ENCODE results near the gene LAIR1.

The LAIR1 gene

GRCh38 chr19:54352546-54352945 lies 12.2 kb downstream of the LAIR1 start:
- TF ChIP-seq, protein P1, sequence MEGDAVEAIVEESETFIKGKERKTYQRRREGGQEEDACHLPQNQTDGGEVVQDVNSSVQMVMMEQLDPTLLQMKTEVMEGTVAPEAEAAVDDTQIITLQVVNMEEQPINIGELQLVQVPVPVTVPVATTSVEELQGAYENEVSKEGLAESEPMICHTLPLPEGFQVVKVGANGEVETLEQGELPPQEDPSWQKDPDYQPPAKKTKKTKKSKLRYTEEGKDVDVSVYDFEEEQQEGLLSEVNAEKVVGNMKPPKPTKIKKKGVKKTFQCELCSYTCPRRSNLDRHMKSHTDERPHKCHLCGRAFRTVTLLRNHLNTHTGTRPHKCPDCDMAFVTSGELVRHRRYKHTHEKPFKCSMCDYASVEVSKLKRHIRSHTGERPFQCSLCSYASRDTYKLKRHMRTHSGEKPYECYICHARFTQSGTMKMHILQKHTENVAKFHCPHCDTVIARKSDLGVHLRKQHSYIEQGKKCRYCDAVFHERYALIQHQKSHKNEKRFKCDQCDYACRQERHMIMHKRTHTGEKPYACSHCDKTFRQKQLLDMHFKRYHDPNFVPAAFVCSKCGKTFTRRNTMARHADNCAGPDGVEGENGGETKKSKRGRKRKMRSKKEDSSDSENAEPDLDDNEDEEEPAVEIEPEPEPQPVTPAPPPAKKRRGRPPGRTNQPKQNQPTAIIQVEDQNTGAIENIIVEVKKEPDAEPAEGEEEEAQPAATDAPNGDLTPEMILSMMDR (IDR thresholded peaks at IDR 0.05; ENCODE audit: borderline replicate concordance, insufficient read depth, low read depth, low read length), result no peak

GRCh38 chr19:54352041-54352440 lies 12.7 kb downstream of the LAIR1 start:
- TF ChIP-seq, protein P1 (IDR thresholded peaks at IDR 0.05; ENCODE audit: borderline replicate concordance, insufficient read depth, low read depth, low read length), result no peak
- no peak overlapping the region for H3K4me3 ChIP-seq (ENCODE audit: low read depth, low read length)

More at GRCh38 chr19:54352546-54352945, 12.2 kb downstream of the LAIR1 start:
- H3K4me3 ChIP-seq (ENCODE audit: low read depth, low read length), result no peak overlapping the region

DNA sequence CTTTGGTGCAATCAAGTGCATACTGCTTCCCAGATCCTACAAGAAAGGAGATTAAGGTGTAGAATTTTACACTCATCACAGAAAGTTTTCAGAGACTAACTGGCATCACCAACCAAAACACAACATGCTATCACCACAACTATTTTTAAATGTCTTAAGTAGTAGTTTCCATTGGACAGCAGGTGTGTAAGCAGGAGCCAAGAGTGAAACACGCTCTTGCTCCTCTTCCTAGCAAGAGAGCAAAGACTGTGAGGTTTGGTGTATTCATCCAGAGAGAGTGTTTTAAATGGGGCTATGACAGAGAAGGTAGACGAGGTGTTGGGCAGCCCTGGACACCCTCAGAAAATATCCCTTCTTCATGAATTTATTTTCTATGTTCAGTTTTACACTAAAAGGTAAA lies 13.3 kb downstream of the LAIR1 start:
- H3K4me3 ChIP-seq (ENCODE audit: low read depth, low read length), result no peak overlapping the region
- TF ChIP-seq, protein P1 (IDR thresholded peaks at IDR 0.05; ENCODE audit: borderline replicate concordance, insufficient read depth, low read depth, low read length), result no peak

DNA sequence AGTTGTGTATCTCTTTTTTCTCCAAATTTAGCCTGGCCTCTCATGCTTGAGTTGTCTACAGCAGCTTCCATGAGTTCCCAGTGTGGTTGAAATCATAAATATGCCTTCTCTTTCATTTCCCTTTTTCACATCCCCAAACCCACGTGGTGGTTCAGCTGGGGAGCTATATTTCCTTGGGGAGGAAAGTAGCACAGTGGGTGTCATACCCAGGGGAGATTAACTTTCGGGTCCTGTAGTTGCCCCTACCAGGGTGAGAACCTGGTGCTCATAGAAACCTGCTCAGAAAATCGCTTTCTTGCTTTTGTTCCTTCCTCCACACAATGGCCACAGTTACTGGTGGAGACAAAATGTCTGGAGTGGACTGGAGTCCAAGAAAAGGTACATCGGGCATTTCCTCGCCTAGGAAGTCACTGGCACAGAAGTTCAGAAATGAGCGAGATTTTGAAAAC lies 18.8 kb downstream of the LAIR1 start:
- H3K4me3 ChIP-seq (ENCODE audit: low read depth, low read length), result no peak overlapping the region

DNA sequence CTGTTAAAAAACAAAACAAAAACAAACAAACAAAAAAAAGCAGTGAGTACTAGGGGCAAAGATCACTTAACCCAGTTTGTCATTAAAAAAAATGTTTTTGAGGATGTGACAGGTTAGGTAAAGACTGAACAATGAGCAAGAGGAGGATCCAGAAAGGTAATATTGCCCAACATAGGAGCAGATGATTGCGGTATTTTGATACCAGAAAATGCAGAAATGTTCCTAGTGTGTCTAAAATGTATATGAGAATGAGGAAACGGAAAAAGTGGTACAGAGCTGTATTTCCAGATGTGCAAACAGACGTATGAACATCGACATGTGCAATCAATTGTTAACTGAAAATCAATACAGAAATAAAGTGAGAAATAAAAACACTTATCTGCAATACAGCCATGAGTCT lies 20.9 kb downstream of the LAIR1 start:
- H3K4me3 ChIP-seq (ENCODE audit: low read depth, low read length), result no peak overlapping the region
- TF ChIP-seq, protein P1 (IDR thresholded peaks at IDR 0.05; ENCODE audit: borderline replicate concordance, insufficient read depth, low read depth, low read length), result no peak

More for the DNA sequence above, 18.8 kb downstream of the LAIR1 start:
- TF ChIP-seq, protein P1 (IDR thresholded peaks at IDR 0.05; ENCODE audit: borderline replicate concordance, insufficient read depth, low read depth, low read length), result no peak

- TF ChIP-seq, protein P1 (IDR thresholded peaks at IDR 0.05; ENCODE audit: borderline replicate concordance, insufficient read depth, low read depth, low read length), result no peak
- H3K4me3 ChIP-seq (ENCODE audit: low read depth, low read length), result no peak overlapping the region
Observed at GRCh38 chr19:54341295-54341694, 23.4 kb downstream of the LAIR1 start.

GRCh38 chr19:54339646-54340358 lies 24.9 kb downstream of the LAIR1 start:
- H3K4me3 ChIP-seq (ENCODE audit: low read depth, low read length), result no peak overlapping the region

More at GRCh38 chr19:54339646-54340358, 24.9 kb downstream of the LAIR1 start:
- TF ChIP-seq, protein P1 (IDR thresholded peaks at IDR 0.05; ENCODE audit: borderline replicate concordance, insufficient read depth, low read depth, low read length), result no peak

Measured in GM12875 (cell line).